Small intestine (tissue), 7 donors: ENCODE results near the gene POLD4. TPM values are rescaled to one million over a fixed set of nuclear protein-coding genes. Genes with fewer than 3 reads are reported as not detected.

Experiments used
- DNase-seq, 2 donors: peaks; one replicate each; pipeline versions ENCODE4 v3.0.0 to v3.0.0-alpha.2; 2013
- FAIRE-seq: peaks from 2 replicates; lab custom pipeline; 2012; peaks lifted over from hg19 to GRCh38; lab: Jason Lieb, UNC
- H3K27ac ChIP-seq, 3 donors: one replicate each; pipeline ENCODE4 v1.5.1; 2013; ENCODE audit warnings: low read length in 2 of 3, mild to moderate bottlenecking in 2 of 3, control low read depth in 1 of 3, inconsistent platforms in 1 of 3, low read depth in 1 of 3, moderate library complexity in 1 of 3
- H3K27me3 ChIP-seq, 3 donors: one replicate each; pipeline ENCODE4 v1.6.1; 2013; ENCODE audit warnings: low read length in 3 of 3, inconsistent platforms in 1 of 3; ENCODE audit not compliant: control insufficient read depth in 3 of 3, insufficient read depth in 3 of 3
- H3K36me3 ChIP-seq, 3 donors: one replicate each; pipeline ENCODE4 v1.6.1; 2013; ENCODE audit warnings: low read length in 3 of 3, inconsistent platforms in 1 of 3, low read depth in 1 of 3, mild to moderate bottlenecking in 1 of 3, moderate library complexity in 1 of 3; ENCODE audit not compliant: control insufficient read depth in 3 of 3, insufficient read depth in 2 of 3
- H3K4me1 ChIP-seq, 3 donors: one replicate each; pipeline ENCODE4 v1.6.1; 2013; ENCODE audit warnings: low read length in 2 of 3, inconsistent platforms in 1 of 3, low read depth in 1 of 3, mild to moderate bottlenecking in 1 of 3, moderate library complexity in 1 of 3; ENCODE audit not compliant: control insufficient read depth in 3 of 3, insufficient read depth in 2 of 3
- H3K4me3 ChIP-seq, 3 donors: one replicate each; pipeline ENCODE4 v1.5.1; 2013; ENCODE audit warnings: low read length in 3 of 3, control low read depth in 1 of 3, inconsistent platforms in 1 of 3, low read depth in 1 of 3, mild to moderate bottlenecking in 1 of 3, moderate library complexity in 1 of 3
- H3K9me3 ChIP-seq, 2 donors: one replicate each; pipeline ENCODE4 v1.6.1; 2013; ENCODE audit warnings: low read depth in 1 of 2, low read length in 1 of 2; ENCODE audit not compliant: control insufficient read depth in 2 of 2, insufficient read depth in 1 of 2
- WGBS, 3 donors: extraction: QIAGEN DNeasy Blood & Tissue Kit; methylation state at CpG; one replicate each; pipeline ENCODE4 v1.1.7; 2013; 5-methylcytosine and 5-hydroxymethylcytosine counted together
- polyA plus RNA-seq, 4 donors: library from polyadenylated mRNA; stranded (reverse) in 3 of 4; unstranded in 1 of 4; fragments of 200-250 nt in 3 of 4; fragments of 120-200 nt in 1 of 4; gene quantifications; one replicate each; pipeline versions ENCODE4 v1.2.1 to v1.2.3, GENCODE V29; 2013
- donor health status: healthy with polysubstance abuse.
- donor health status: control.
- donor health status: control.
- donor health status: Bipolar disorder and iron deficiency.
- donor health status: healthy.

Gene POLD4
- polyA plus RNA-seq, 4 donors = 137 to 492 (median 310) TPM

GRCh38 chr11:67349036-67349435 is 4.3 kb downstream of the POLD4 start:
- H3K27ac ChIP-seq = peak overlapping the region in 1 of 3 donors; percentile 21
- FAIRE-seq (no peak), DNase-seq (no peak)
- peaks cover 0 to 52% (median 6%) of the 10 kb centered on the region in 3 donors for H3K4me1 ChIP-seq
- WGBS, 3 donors = 68 to 76% (median 69%) methylated on average over 5 of the region's 5 CpGs
- H3K4me3 ChIP-seq = no peak overlapping the region
- no peaks in the 10 kb centered on the region for H3K9me3 ChIP-seq
- no peaks in the 10 kb centered on the region for H3K27me3 ChIP-seq
- H3K36me3 ChIP-seq = peaks cover 0 to 19% (median 0%) of the 10 kb centered on the region in 3 donors

- Histone ChIP-seq H3K36me3 (peaks cover 0 to 19% (median 0%) of the 10 kb centered on the region in 3 donors), H3K27ac (peak overlapping the region in 2 of 3 donors; percentile 3 to 73), H3K4me1 (peaks cover 0 to 48% (median 6%) of the 10 kb centered on the region in 3 donors), H3K9me3 (no peaks in the 10 kb centered on the region), H3K27me3 (no peaks in the 10 kb centered on the region), H3K4me3 (no peak overlapping the region)
- DNase-seq = peak; percentile 53 to 56
- FAIRE-seq = no peak
- 61 to 69% (median 63%) methylated on average over 11 of the region's 11 CpGs for WGBS, 3 donors
Observed at GRCh38 chr11:67347964-67348749, 5.2 kb downstream of the POLD4 start.

- peak overlapping the region; percentile 38 to 81 (median 77) for H3K27ac ChIP-seq
- H3K27me3 ChIP-seq = no peaks in the 10 kb centered on the region
- 28 to 54% (median 40%) methylated on average over 7 of the region's 7 CpGs for WGBS, 3 donors
- no peak overlapping the region for H3K4me3 ChIP-seq
- peaks cover 0 to 14% (median 0%) of the 10 kb centered on the region in 3 donors for H3K36me3 ChIP-seq
- FAIRE-seq = no peak
- DNase-seq = peak; percentile 86 to 91
- H3K4me1 ChIP-seq = peaks cover 0 to 30% (median 6%) of the 10 kb centered on the region in 3 donors
- no peaks in the 10 kb centered on the region for H3K9me3 ChIP-seq
Observed at GRCh38 chr11:67345920-67346819, 7.2 kb downstream of the POLD4 start.

- no peak overlapping the region for H3K4me3 ChIP-seq
- no peaks in the 10 kb centered on the region for H3K27me3 ChIP-seq
- DNase-seq (peak; percentile 37 to 66), FAIRE-seq (no peak)
- H3K4me1 ChIP-seq = peaks cover 0 to 28% (median 6%) of the 10 kb centered on the region in 3 donors
- H3K9me3 ChIP-seq = no peaks in the 10 kb centered on the region
- peaks cover 0 to 10% (median 0%) of the 10 kb centered on the region in 3 donors for H3K36me3 ChIP-seq
- H3K27ac ChIP-seq = peak overlapping the region; percentile 38 to 81 (median 77)
- 21 to 61% (median 42%) methylated on average over 8 of the region's 8 CpGs for WGBS, 3 donors
Observed at GRCh38 chr11:67345247-67345919, 8.0 kb downstream of the POLD4 start.

- WGBS, 3 donors = 77 to 84% (median 81%) methylated on average over 4 of the region's 4 CpGs
- no peak for FAIRE-seq
Observed at GRCh38 chr11:67344264-67344663, 9.1 kb downstream of the POLD4 start.

GRCh38 chr11:67337257-67337656 is 16.1 kb downstream of the POLD4 start:
- no peak for FAIRE-seq
- no peak overlapping the region for H3K27ac ChIP-seq
- 93 to 95% (median 93%) methylated on average over 3 of the region's 3 CpGs for WGBS, 3 donors
- H3K9me3 ChIP-seq = no peaks in the 10 kb centered on the region
- no peak for DNase-seq
- no peaks in the 10 kb centered on the region for H3K4me1 ChIP-seq
- no peaks in the 10 kb centered on the region for H3K27me3 ChIP-seq
- H3K36me3 ChIP-seq = peaks cover 0 to 14% (median 0%) of the 10 kb centered on the region in 3 donors
- H3K4me3 ChIP-seq = no peak overlapping the region

More at GRCh38 chr11:67344264-67344663, 9.1 kb downstream of the POLD4 start:
- peaks cover 0 to 7% (median 0%) of the 10 kb centered on the region in 3 donors for H3K36me3 ChIP-seq
- no peak for DNase-seq
- peak overlapping the region in 1 of 3 donors; percentile 17 for H3K27ac ChIP-seq
- H3K9me3 ChIP-seq = no peaks in the 10 kb centered on the region
- no peaks in the 10 kb centered on the region for H3K27me3 ChIP-seq
- H3K4me3 ChIP-seq = no peak overlapping the region
- H3K4me1 ChIP-seq = peaks cover 0 to 28% (median 6%) of the 10 kb centered on the region in 3 donors

- Histone ChIP-seq H3K4me3 (no peak overlapping the region), H3K27ac (no peak overlapping the region), H3K36me3 (peaks cover 0 to 12% (median 0%) of the 10 kb centered on the region in 3 donors), H3K9me3 (no peaks in the 10 kb centered on the region), H3K4me1 (no peaks in the 10 kb centered on the region), H3K27me3 (no peaks in the 10 kb centered on the region)
- 89 to 93% (median 89%) methylated on average over 6 of the region's 6 CpGs for WGBS, 3 donors
- FAIRE-seq (no peak), DNase-seq (no peak)
Observed at GRCh38 chr11:67332081-67332691, 21.2 kb downstream of the POLD4 start.
